WI38 (cell line): ENCODE results near the gene TNKS2.

Experiments used
- H3K4me3 ChIP-seq: 2 replicates; pipeline ENCODE4 v1.5.1; 2011; ENCODE audit warnings: low read depth, mild to moderate bottlenecking, control low read depth, low read length
- TF ChIP-seq, protein P1 (sequence below): IDR thresholded peaks from 2 replicates; pipeline ENCODE4 v1.5.1; 2012; ENCODE audit warnings: low read depth, mild to moderate bottlenecking, control low read depth, low read length

TNKS2 gene

DNA sequence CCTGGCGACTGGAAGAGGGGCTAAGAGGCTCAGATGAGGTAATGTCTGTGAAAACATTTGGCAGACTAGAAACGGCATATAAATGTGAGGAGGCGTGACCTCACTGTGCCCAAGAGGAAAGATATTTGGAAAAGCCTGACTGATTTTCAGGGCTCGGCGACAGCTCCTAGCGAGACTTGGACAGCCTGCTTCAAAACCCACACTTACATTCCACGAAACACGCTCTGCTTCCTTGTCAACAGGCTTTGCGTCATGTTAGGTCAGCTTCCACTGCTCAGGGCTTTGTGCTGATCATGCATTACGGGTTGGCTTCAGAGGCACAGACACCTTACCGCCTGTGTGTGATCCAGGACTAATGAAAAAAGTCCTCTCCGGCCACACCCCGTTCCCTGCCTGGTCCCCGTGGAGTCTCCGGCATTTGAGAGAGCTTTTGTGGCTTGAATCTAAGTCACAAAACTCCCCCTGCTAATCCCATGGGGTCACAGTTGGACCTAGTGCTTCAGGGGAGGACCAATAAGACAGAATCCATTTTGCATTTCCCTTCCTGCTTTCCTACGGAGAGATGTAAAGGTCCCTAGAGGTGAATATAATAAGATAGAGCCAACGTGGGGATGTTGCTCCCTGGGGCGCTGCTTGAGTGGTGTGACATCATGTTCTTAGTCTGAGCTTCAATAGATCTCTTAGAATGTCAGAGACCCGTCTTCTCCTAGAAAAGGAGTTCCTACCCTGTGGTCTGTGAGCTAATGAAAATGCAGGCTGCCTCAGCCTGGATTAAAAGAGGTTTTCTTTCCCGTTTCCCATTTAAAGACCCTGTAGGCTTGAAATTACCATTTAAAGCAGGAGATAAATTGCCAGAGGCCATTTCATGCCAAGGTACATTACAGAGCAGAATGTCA, 85.6 kb downstream of the TNKS2 start:
- TF ChIP-seq, protein P1, sequence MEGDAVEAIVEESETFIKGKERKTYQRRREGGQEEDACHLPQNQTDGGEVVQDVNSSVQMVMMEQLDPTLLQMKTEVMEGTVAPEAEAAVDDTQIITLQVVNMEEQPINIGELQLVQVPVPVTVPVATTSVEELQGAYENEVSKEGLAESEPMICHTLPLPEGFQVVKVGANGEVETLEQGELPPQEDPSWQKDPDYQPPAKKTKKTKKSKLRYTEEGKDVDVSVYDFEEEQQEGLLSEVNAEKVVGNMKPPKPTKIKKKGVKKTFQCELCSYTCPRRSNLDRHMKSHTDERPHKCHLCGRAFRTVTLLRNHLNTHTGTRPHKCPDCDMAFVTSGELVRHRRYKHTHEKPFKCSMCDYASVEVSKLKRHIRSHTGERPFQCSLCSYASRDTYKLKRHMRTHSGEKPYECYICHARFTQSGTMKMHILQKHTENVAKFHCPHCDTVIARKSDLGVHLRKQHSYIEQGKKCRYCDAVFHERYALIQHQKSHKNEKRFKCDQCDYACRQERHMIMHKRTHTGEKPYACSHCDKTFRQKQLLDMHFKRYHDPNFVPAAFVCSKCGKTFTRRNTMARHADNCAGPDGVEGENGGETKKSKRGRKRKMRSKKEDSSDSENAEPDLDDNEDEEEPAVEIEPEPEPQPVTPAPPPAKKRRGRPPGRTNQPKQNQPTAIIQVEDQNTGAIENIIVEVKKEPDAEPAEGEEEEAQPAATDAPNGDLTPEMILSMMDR = no peak
- no peak overlapping the region for H3K4me3 ChIP-seq

DNA sequence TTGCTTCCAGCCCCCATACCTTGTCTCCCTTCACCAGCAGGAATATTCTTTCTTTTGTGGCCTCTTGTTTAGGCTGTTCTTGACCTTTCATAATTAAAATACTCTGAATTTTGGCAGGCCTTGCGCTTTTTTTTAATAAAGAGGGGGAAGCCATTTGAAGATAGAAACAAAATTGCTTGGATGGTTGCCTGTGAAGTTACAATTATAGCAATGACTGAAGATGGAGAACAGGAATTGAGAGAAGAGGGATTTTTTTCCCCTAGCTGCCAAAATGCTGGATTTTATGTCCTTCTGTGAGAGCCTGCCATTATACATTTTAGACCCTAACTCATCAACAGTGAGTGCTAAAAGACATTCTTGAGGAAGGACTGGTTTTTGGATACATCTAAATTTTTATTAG, 86.3 kb downstream of the TNKS2 start:
- TF ChIP-seq, protein P1 = no peak
- H3K4me3 ChIP-seq = no peak overlapping the region

DNA sequence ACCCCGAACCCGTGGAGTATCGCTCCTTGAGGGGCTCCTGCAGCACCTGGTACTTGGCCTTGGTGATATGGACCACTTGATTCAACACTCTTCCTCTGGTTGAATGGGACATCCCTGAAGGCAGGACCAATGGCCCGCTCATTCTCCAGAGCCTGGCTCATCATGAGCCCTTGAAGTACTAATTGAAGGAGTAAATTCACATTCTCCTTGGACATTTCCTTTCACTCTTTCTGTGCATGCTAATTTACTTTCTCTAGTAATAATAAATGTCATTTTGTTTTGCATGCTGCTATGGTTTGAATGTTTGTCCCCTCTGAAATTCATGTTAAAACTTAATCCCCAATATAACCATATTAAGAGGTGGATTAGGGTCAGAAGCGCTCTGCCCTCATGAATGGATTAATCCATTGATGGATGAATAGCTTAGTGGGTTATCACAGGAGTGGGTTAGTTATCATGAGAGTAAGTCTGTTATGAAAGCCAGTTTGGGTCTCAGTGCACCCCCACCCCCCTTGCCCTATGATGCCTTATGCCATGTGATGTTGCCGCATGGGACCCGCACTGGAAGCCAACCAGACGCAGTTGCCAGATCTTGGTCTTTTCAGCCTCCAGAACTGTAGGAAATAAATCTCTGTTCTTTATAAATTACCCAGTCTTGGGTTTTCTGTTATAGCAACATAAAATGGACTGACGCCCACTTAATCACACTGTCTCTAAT, 87.3 kb downstream of the TNKS2 start:
- no peak overlapping the region for H3K4me3 ChIP-seq
- TF ChIP-seq, protein P1 = no peak

DNA sequence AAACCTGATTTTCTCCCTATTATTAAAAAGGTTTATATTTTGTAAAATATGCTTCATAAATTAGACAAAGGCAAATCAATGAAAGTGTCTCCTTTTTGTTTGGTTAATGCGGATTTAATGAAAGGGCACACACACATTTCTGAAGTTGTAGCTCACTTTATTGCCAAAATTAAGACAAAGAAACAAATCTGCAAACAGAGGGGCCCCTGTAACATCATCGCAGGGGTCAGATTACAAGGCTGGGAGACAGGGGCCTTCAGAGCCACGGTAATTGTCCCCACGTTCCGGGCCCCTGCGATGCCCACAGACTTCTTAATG, 88.7 kb downstream of the TNKS2 start:
- TF ChIP-seq, protein P1 = no peak
- H3K4me3 ChIP-seq = peak overlapping the region; percentile 53

DNA sequence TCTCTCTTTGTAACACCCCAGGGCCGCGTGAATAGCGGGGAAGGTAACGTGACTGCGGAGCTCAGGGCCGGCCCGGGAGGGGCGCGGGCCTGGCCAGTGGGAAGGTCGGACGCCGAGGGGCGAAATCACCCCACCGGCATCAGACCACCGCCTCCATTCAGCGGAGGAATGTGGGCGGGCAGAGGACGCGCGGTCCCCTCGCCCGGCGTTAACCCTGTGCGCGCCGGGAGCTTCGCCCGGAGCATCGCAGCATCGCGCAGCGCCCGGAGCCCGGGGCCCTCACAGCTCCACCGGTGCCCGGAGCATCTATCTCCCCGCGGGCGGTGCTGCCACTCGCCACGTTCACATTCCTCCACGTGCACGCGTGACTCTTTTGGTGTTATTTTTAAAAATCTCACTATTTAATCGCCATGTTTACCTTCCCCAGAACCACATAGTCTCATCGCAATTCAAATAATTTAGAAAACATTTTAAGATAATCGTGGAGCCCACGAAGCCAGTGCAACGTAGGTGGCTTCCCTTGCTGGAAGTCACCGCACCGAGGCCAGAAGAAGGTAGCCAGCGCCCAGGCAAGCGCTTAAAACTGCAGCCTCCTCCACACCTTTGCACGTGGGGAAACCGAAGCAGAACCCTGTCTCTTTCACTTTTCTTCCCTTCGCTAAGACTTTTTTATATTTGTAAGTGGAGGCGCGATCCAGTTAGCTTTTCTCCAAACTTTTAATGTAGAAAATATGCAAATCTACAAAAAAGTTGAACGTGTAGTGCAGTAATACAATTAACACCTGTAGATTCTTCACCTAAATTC, 89.2 kb downstream of the TNKS2 start:
- peak overlapping the region; percentile 53 for H3K4me3 ChIP-seq
- TF ChIP-seq, protein P1 = no peak

DNA sequence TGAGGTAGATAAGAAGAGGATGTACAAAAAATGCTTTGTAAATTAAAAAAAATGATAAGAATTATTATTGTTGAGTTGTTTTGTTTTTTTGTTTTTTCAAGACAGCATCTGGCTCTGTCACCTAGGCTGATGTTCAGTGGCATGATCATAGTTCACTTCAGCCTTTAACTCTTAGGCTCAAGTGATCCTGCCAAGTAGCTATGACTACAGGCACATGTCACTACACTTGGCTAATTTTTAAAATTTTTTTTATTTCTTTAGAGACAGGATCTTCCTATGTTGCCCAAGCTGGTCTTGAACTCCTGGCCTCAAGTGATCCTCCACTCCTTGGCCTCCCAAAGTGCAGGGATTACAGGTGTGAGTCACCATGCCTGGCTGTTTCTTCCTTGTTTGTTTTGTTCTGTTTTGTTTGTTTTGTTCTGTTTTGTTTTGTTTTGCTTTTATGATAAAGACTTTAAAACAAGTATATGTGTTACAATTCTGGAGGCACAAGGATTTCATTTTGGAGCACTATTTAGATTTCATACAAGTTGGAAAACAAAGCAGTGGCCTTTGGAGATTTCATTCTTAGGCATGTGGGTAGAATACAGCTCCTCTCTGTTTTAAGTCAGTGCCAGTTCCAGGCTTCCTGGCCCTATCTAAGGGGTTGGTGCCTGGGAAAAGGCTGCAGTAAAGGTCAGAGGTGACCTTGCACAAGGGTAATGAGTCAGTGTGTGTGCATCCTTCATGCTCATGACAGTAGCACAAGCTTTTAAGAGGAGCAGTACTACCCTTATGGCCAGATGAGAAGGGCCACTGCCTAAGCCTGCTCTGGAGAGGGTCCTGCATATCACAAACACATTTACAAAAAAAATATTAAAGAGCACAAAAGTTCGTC, 93.1 kb downstream of the TNKS2 start:
- no peak overlapping the region for H3K4me3 ChIP-seq
- TF ChIP-seq, protein P1 = no peak
